Neural cell (in vitro differentiated cells): Measurements from ENCODE around the gene AKT1S1. TPM values are rescaled to one million over a fixed set of nuclear protein-coding genes. Genes with fewer than 3 reads are reported as not detected.

Source experiments
- H2AFZ ChIP-seq: fragments of 200-600, 300-800 bp; sonication (generic), shearing (Covaris generic); 2 replicates; pipeline ENCODE4 v1.6.0; 2014; ENCODE audit warnings: low read depth, mild to moderate bottlenecking, antibody characterized with exemption, low read length, moderate library complexity
- H3F3A ChIP-seq: fragments of 200-600 bp; shearing (Covaris generic); 2 replicates; pipeline ENCODE4 v1.6.1; 2016; ENCODE audit warnings: mild to moderate bottlenecking, moderate library complexity, mixed read lengths, antibody characterized with exemption, low read length; ENCODE audit not compliant: insufficient read depth, poor library complexity, severe bottlenecking
- H3K27ac ChIP-seq: fragments of 200-600, 300-800 bp; sonication (generic), shearing (Covaris generic); 2 replicates; pipeline ENCODE4 v1.5.1; 2014; ENCODE audit warnings: mild to moderate bottlenecking, low read length, moderate library complexity
- H3K27me3 ChIP-seq: fragments of 300-800, 200-600 bp; sonication (generic), shearing (Covaris generic); 2 replicates; pipeline ENCODE4 v1.6.0; 2014; ENCODE audit warnings: mild to moderate bottlenecking, low read depth, low read length, moderate library complexity; ENCODE audit not compliant: insufficient read depth
- H3K36me3 ChIP-seq: fragments of 300-800, 200-600 bp; sonication (generic), shearing (Covaris generic); 2 replicates; pipeline ENCODE4 v1.5.1; 2014; ENCODE audit warnings: mild to moderate bottlenecking, antibody characterized with exemption, low read length, moderate library complexity; ENCODE audit not compliant: insufficient read depth
- H3K4me2 ChIP-seq: fragments of 300-800, 200-600 bp; sonication (generic), shearing (Covaris generic); 2 replicates; pipeline ENCODE4 v1.6.0; 2014; ENCODE audit warnings: mild to moderate bottlenecking, low read length
- H3K4me3 ChIP-seq: fragments of 300-800, 200-600 bp; sonication (generic), shearing (Covaris generic); 2 replicates; pipeline ENCODE4 v1.5.1; 2014; ENCODE audit warnings: mild to moderate bottlenecking, low read length, moderate library complexity
- H3K79me2 ChIP-seq: fragments of 200-600 bp; shearing (Covaris generic); replicated peaks from 2 replicates; pipeline ENCODE4 v1.6.0; 2014; ENCODE audit warnings: mild to moderate bottlenecking, low read length, moderate library complexity; ENCODE audit not compliant: insufficient read depth
- H3K9ac ChIP-seq: fragments of 300-800, 200-600 bp; sonication (generic), shearing (Covaris generic); 2 replicates; pipeline ENCODE4 v1.6.1; 2016; ENCODE audit warnings: mild to moderate bottlenecking, low read length, mixed read lengths
- H3K9me2 ChIP-seq: fragments of 200-600 bp; shearing (Covaris generic); 2 replicates; pipeline ENCODE4 v1.6.1; 2016; ENCODE audit warnings: mild to moderate bottlenecking, low read length, mixed read lengths; ENCODE audit not compliant: insufficient read depth
- H3K9me3 ChIP-seq: fragments of 200-600, 300-800 bp; sonication (generic), shearing (Covaris generic); 2 replicates; pipeline ENCODE4 v1.6.1; 2016; ENCODE audit warnings: mild to moderate bottlenecking, mixed run types, low read length, moderate library complexity, mixed read lengths
- H4K20me1 ChIP-seq: fragments of 200-600 bp; shearing (Covaris generic); 2 replicates; pipeline ENCODE4 v1.6.1; 2016; ENCODE audit warnings: mild to moderate bottlenecking, mixed run types; ENCODE audit not compliant: insufficient read depth
- CTCF ChIP-seq: fragments of 450-650 bp; IDR thresholded peaks from 2 replicates; pipeline ENCODE4 v1.5.1; 2014; ENCODE audit warnings: antibody characterized with exemption, mild to moderate bottlenecking, moderate library complexity; ENCODE audit not compliant: poor library complexity, severe bottlenecking
- EP300 ChIP-seq: fragments of 450-650 bp; conservative IDR thresholded peaks from 2 replicates; pipeline ENCODE4 v1.6.1; 2014; ENCODE audit warnings: antibody characterized with exemption, mild to moderate bottlenecking, moderate library complexity; ENCODE audit not compliant: poor library complexity, severe bottlenecking
- EZH2 ChIP-seq: fragments of 200-600, 300-800 bp; shearing (Covaris generic), sonication (generic); IDR thresholded peaks from 2 replicates; pipeline ENCODE4 v1.6.1; 2014; ENCODE audit warnings: antibody characterized with exemption, low read length, borderline replicate concordance, mild to moderate bottlenecking; ENCODE audit not compliant: insufficient read depth, poor library complexity, severe bottlenecking
- MXI1 ChIP-seq: fragments of 450-650 bp; conservative IDR thresholded peaks from 2 replicates; pipeline ENCODE4 v1.6.1; 2014; ENCODE audit warnings: antibody characterized with exemption, mild to moderate bottlenecking; ENCODE audit not compliant: poor library complexity, severe bottlenecking
- POLR2AphosphoS5 ChIP-seq: IDR thresholded peaks from 2 replicates; pipeline ENCODE4 v1.6.1; 2012
- RAD21 ChIP-seq: fragments of 450-650 bp; conservative IDR thresholded peaks from 2 replicates; pipeline ENCODE4 v1.6.1; 2014; ENCODE audit warnings: antibody characterized with exemption, mild to moderate bottlenecking, moderate library complexity
- REST ChIP-seq: IDR thresholded peaks from 2 replicates; pipeline ENCODE4 v1.6.1; 2012; ENCODE audit warnings: borderline replicate concordance
- TAF1 ChIP-seq: IDR thresholded peaks from 2 replicates; pipeline ENCODE4 v1.6.1; 2012; ENCODE audit warnings: low read depth
- polyA plus RNA-seq: library from polyadenylated mRNA; depleted of rRNA; stranded (reverse); fragments of >200 nt; gene quantifications from 2 replicates; pipeline ENCODE4 v1.2.3, GENCODE V29; 2014

The AKT1S1 gene
- polyA plus RNA-seq, 1 donor from 2014 or later, result 4.8 TPM

- Histone ChIP-seq H3K9ac (no peak overlapping the region), H3K4me3 (no peak overlapping the region), H3K4me2 (no peak overlapping the region), H3F3A (no peaks in the 10 kb centered on the region), H3K27me3 (no peaks in the 10 kb centered on the region), H4K20me1 (peaks cover 14% of the 10 kb centered on the region), H3K9me3 (no peaks in the 10 kb centered on the region), H2AFZ (no peak overlapping the region), H3K36me3 (no peaks in the 10 kb centered on the region), H3K27ac (no peak overlapping the region), H3K79me2 (peaks cover 18% of the 10 kb centered on the region), H3K9me2 (no peaks in the 10 kb centered on the region)
- TF ChIP-seq MXI1 (no peak), EZH2 (no peak), RAD21 (no peak), POLR2AphosphoS5 (no peak), TAF1 (no peak), CTCF (no peak)
These were observed 16.6 kb downstream of the AKT1S1 start for GRCh38 chr19:49860336-49861102.

GRCh38 chr19:49859682-49860335 is 17.3 kb downstream of the AKT1S1 start:
- H3K9me2 ChIP-seq, result no peaks in the 10 kb centered on the region
- H3K4me3 ChIP-seq, result no peak overlapping the region
- H4K20me1 ChIP-seq, result peaks cover 18% of the 10 kb centered on the region
- TF ChIP-seq POLR2AphosphoS5 (peak; percentile 10), CTCF (no peak)
- no peaks in the 10 kb centered on the region for H3K36me3 ChIP-seq
- no peaks in the 10 kb centered on the region for H3F3A ChIP-seq
- H3K27ac ChIP-seq, result no peak overlapping the region
- no peak overlapping the region for H2AFZ ChIP-seq
- H3K27me3 ChIP-seq, result no peaks in the 10 kb centered on the region
- H3K4me2 ChIP-seq, result no peak overlapping the region
- no peaks in the 10 kb centered on the region for H3K9me3 ChIP-seq
- peaks cover 15% of the 10 kb centered on the region for H3K79me2 ChIP-seq
- H3K9ac ChIP-seq, result no peak overlapping the region

- Histone ChIP-seq H2AFZ (no peak overlapping the region), H3K9me3 (no peaks in the 10 kb centered on the region), H3K9me2 (no peaks in the 10 kb centered on the region), H4K20me1 (peaks cover 30% of the 10 kb centered on the region), H3K4me3 (no peak overlapping the region), H3K27me3 (no peaks in the 10 kb centered on the region), H3K27ac (no peak overlapping the region), H3K36me3 (no peaks in the 10 kb centered on the region), H3F3A (no peaks in the 10 kb centered on the region), H3K9ac (no peak overlapping the region), H3K4me2 (no peak overlapping the region), H3K79me2 (peaks cover 18% of the 10 kb centered on the region)
- TF ChIP-seq CTCF (no peak), MXI1 (no peak), TAF1 (no peak), REST (no peak), POLR2AphosphoS5 (no peak), EP300 (no peak)
These were observed 18.8 kb downstream of the AKT1S1 start for GRCh38 chr19:49858088-49858985.
